GM10266 (cell line): ENCODE measurements around the gene THADA.

Experiments
- DNase-seq: peaks from one replicate; pipeline ENCODE4 v3.0.0; 2012; ENCODE audit errors: extremely low spot score
- TF ChIP-seq, protein P1 (sequence below): IDR thresholded peaks from 2 replicates; pipeline ENCODE4 v1.5.1; 2012; ENCODE audit warnings: mild to moderate bottlenecking, low read depth; ENCODE audit not compliant: control insufficient read depth, insufficient read depth; ENCODE audit errors: missing control alignments

The THADA gene

DNA sequence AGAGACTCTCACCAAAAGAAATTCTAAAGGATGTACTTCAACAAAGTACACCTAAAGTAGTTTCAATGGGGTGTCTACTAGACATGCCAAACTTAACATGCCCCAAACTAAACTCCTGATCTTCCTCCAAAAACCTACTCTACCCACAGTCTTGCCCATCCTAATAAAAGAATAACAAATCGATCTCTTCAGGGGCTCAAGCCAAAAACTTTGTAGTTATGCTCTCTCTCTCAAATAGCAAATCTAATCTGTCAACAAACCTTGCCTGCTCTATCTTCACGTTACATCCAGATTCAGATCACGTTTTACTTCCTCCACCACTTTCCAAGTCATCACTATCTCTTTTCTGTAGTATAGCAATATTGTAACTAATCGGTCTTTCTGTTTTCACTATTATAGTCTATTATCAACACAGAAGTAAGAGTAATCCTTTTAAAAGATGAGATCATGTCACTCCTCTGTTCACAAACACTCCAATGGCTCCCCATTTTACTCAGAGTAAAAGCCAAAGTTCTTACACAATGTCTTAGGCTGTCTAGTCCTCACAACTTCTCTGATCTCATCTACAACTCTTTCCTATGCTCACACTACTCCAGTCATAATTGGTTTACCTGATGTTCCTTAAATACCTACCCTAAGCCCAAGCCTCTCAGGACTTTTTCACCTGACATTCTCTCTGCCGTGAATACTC, 79.9 kb downstream of the THADA start:
- no peak for DNase-seq

DNA sequence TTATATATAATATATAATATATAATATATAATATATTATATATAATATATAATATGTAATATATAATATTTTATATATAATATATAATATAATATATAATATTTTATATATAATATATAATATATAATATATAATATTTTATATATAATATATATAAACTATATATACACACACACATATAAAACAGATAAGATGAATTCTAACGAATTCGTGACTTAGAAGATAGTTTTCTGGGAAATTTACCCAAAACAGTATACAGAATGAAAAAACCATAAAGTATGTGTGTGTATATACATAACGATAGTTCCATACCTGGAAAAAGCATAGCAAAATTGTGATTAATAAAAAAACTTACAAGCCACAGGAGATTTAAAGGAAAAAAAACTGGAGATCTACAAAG, 80.6 kb downstream of the THADA start:
- TF ChIP-seq, protein P1, sequence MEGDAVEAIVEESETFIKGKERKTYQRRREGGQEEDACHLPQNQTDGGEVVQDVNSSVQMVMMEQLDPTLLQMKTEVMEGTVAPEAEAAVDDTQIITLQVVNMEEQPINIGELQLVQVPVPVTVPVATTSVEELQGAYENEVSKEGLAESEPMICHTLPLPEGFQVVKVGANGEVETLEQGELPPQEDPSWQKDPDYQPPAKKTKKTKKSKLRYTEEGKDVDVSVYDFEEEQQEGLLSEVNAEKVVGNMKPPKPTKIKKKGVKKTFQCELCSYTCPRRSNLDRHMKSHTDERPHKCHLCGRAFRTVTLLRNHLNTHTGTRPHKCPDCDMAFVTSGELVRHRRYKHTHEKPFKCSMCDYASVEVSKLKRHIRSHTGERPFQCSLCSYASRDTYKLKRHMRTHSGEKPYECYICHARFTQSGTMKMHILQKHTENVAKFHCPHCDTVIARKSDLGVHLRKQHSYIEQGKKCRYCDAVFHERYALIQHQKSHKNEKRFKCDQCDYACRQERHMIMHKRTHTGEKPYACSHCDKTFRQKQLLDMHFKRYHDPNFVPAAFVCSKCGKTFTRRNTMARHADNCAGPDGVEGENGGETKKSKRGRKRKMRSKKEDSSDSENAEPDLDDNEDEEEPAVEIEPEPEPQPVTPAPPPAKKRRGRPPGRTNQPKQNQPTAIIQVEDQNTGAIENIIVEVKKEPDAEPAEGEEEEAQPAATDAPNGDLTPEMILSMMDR = no peak
- DNase-seq = no peak

More for the DNA sequence above, 79.9 kb downstream of the THADA start:
- TF ChIP-seq, protein P1 = no peak

DNA sequence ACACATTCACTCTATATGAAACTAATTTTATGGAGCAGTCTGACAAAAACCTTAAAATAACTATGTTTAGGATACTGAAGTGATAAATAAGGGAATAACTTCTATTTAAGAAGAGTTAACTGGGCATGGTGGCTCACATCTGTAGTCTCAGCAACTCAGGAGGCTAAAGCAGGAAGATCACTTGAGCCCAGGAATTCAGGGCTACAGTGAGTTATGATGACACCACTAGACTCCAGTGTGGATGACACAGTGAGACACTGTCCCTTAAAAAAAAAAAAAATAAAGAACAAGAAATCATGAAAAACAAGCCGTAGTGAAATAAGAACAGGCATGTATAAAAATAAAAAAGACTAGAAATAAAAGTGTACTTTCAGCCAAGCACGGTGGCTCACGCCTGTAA, 82.0 kb downstream of the THADA start:
- no peak for DNase-seq
- TF ChIP-seq, protein P1 = no peak

DNA sequence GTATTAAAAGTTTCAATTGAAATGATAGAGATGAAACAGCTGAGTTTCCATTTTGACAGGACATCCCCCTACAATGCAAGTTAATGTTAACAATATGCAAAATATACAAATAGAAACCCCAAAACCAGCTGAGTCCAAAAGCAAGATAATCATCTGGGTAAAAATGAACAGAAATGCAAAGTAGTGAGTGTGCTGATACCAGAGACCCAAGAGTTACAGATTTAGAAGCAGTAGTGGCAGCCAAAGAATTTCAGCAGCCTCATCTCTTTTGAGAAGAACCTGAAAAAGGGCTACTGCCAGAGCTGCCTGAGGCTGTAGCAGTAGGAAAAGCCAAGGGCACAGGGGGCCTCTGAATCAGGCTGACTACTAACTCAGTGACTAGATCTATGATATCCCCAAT, 82.6 kb downstream of the THADA start:
- DNase-seq = peak; percentile 9
- TF ChIP-seq, protein P1 = no peak

DNA sequence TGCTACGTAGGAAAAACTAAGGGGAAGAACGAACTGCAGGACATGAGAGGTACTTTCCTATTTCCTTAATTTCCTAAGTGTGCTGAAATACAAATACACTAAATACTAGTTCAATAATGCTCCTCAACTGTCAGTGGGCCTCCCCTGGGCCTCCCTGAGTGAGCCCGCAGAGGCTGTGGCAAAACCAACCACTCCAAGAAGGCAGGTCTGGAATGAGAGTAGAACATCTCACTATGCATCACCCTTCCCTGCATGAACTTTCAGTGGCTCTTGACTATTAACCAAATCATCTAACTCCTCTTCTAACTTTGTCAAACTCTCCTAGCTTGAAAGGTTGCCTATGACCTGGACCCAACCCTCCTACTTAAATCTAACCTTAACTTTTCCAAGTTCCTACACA, 84.6 kb downstream of the THADA start:
- TF ChIP-seq, protein P1 = no peak
- DNase-seq = no peak

DNA sequence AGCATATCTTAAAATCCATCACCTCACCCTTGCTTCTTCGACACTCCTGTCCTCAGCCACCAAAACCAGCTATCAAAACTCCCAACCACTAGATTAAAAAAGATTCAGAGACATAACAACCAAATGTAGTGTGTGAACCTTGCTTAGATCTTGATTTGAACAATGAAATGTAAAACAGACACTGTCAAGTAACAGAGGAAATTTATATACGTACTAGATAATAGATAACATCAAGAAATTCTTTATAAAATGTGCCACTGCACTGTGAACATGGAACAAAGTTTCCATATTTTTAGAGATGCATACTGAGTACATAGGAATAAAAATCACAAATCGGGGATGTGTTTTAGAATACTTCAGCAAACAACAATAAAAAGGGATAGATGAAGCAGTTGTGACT, 86.0 kb downstream of the THADA start:
- no peak for DNase-seq
- TF ChIP-seq, protein P1 = no peak

DNA sequence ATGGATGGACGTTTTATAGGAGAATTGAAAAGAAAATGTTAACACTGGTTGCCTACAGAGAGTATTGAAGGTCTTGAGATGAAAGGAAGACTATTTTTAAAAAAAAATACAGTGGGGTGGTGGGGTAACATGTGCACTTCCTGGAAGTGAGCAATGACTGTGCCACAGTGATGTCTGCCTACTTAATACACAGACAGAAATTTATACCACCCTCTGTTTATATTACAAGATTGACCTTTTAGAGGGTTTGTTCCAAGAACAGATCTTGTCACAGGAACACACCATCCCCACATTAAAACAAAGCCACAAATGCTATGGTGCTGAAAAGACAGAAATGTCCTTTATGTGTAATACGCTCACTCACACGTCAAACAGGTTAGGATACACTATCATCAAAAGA, 87.6 kb downstream of the THADA start:
- TF ChIP-seq, protein P1 = no peak
- DNase-seq = no peak
